22Rv1 (cell line): Measurements from ENCODE around the gene HCFC1.

Experiments
- CTCF ChIP-seq: fragments of 450-650 bp; IDR thresholded peaks from 2 replicates; pipeline ENCODE4 v1.5.1; 2017; ENCODE audit warnings: mild to moderate bottlenecking
- ZFX ChIP-seq: fragments of 450-650 bp; IDR thresholded peaks from 2 replicates; pipeline ENCODE4 v1.6.1; 2017; ENCODE audit warnings: antibody characterized with exemption, borderline replicate concordance

- TF ChIP-seq CTCF = no peak
- no peak for TF ChIP-seq ZFX
These were observed 18.5 kb upstream of the HCFC1 start for GRCh38 chrX:153989973-153990655.
